Measurements from ENCODE around the gene MTHFD1.

GRCh38 chr14:64369201-64369600 lies 19.0 kb upstream of the MTHFD1 start:
- no peak for TF ChIP-seq POLR2A (IDR thresholded peaks at IDR 0.05; ENCODE audit: borderline replicate concordance, extremely low read depth, insufficient read depth, insufficient read length)
- TF ChIP-seq, protein P1, sequence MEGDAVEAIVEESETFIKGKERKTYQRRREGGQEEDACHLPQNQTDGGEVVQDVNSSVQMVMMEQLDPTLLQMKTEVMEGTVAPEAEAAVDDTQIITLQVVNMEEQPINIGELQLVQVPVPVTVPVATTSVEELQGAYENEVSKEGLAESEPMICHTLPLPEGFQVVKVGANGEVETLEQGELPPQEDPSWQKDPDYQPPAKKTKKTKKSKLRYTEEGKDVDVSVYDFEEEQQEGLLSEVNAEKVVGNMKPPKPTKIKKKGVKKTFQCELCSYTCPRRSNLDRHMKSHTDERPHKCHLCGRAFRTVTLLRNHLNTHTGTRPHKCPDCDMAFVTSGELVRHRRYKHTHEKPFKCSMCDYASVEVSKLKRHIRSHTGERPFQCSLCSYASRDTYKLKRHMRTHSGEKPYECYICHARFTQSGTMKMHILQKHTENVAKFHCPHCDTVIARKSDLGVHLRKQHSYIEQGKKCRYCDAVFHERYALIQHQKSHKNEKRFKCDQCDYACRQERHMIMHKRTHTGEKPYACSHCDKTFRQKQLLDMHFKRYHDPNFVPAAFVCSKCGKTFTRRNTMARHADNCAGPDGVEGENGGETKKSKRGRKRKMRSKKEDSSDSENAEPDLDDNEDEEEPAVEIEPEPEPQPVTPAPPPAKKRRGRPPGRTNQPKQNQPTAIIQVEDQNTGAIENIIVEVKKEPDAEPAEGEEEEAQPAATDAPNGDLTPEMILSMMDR (IDR thresholded peaks at IDR 0.05 in 2 of 3, conservative IDR thresholded peaks at IDR 0.05 in 1 of 3; ENCODE audit: borderline replicate concordance in 1 of 3, insufficient read depth in 1 of 3, low read depth in 2 of 3, low read length in 2 of 3), result no peak
- TF ChIP-seq YY1 (IDR thresholded peaks at IDR 0.05; ENCODE audit: extremely low read depth, insufficient replicate concordance, low read depth, low read length), result no peak
- no peak for TF ChIP-seq EZH2 (IDR thresholded peaks at IDR 0.05)
- no peak for TF ChIP-seq RAD21 (IDR thresholded peaks at IDR 0.05; ENCODE audit: low read depth)
- no peak for TF ChIP-seq SP1 (IDR thresholded peaks at IDR 0.05; ENCODE audit: low read depth)
- no peak for TF ChIP-seq SIN3A (IDR thresholded peaks at IDR 0.05; ENCODE audit: low read depth)
- no peak for TF ChIP-seq ATF3 (IDR thresholded peaks at IDR 0.05)
- TF ChIP-seq ZBTB33 (IDR thresholded peaks at IDR 0.05; ENCODE audit: extremely low read depth, insufficient replicate concordance, low read length), result no peak
